HUES64 (cell line): ENCODE results near the gene NAGPA.

Experiments used
- H3K27ac ChIP-seq: 2 replicates; pipeline ENCODE4 v1.7.0; 2013; ENCODE audit warnings: low read depth, low read length, inconsistent platforms
- H3K27me3 ChIP-seq: 2 replicates; pipeline ENCODE4 v1.6.1; 2013; ENCODE audit warnings: mild to moderate bottlenecking, low read length; ENCODE audit not compliant: insufficient read depth
- H3K36me3 ChIP-seq: 2 replicates; pipeline ENCODE4 v1.6.1; 2013; ENCODE audit warnings: mild to moderate bottlenecking, low read length; ENCODE audit not compliant: insufficient read depth
- H3K4me1 ChIP-seq: 2 replicates; pipeline ENCODE4 v1.6.1; 2013; ENCODE audit warnings: mild to moderate bottlenecking, low read length, moderate library complexity; ENCODE audit not compliant: insufficient read depth
- H3K4me3 ChIP-seq: 2 replicates; pipeline ENCODE4 v1.5.1; 2013; ENCODE audit warnings: mild to moderate bottlenecking, low read length, moderate library complexity
- H3K9ac ChIP-seq: 2 replicates; pipeline ENCODE4 v1.6.1; 2013; ENCODE audit warnings: mild to moderate bottlenecking, low read depth, low read length
- H3K9me3 ChIP-seq: 2 replicates; pipeline ENCODE4 v1.6.1; 2013; ENCODE audit warnings: low read depth, low read length; ENCODE audit not compliant: insufficient read depth
- WGBS: fragments of 150-250, 120-280 bp; methylation state at CpG from one replicate; pipeline ENCODE4 v1.1.7; 2013; ENCODE audit warnings: missing lambda C conversion rate; 5-methylcytosine and 5-hydroxymethylcytosine counted together

NAGPA gene

GRCh38 chr16:4982056-4982867, 51.5 kb downstream of the NAGPA start:
- H3K27me3 ChIP-seq, result peaks cover 14% of the 10 kb centered on the region
- no peaks in the 10 kb centered on the region for H3K36me3 ChIP-seq
- no peaks in the 10 kb centered on the region for H3K4me1 ChIP-seq
- H3K4me3 ChIP-seq, result no peak overlapping the region
- no peak overlapping the region for H3K27ac ChIP-seq
- H3K9me3 ChIP-seq, result no peaks in the 10 kb centered on the region
- peak overlapping the region; percentile 13; the same call in 1 of the 2 replicates for H3K9ac ChIP-seq
- 79% methylated on average over 18 of the region's 20 CpGs for WGBS

- no peak overlapping the region for H3K27ac ChIP-seq
- no peaks in the 10 kb centered on the region for H3K36me3 ChIP-seq
- H3K4me3 ChIP-seq, result no peak overlapping the region
- H3K27me3 ChIP-seq, result peaks cover 7% of the 10 kb centered on the region
- 89% methylated on average over 7 of the region's 7 CpGs for WGBS
- H3K4me1 ChIP-seq, result no peaks in the 10 kb centered on the region
- H3K9ac ChIP-seq, result no peak overlapping the region
- no peaks in the 10 kb centered on the region for H3K9me3 ChIP-seq
Measured at GRCh38 chr16:4981473-4981872, 52.3 kb downstream of the NAGPA start.

- Histone ChIP-seq H3K9me3 (no peaks in the 10 kb centered on the region), H3K36me3 (no peaks in the 10 kb centered on the region), H3K4me3 (no peak overlapping the region), H3K27ac (no peak overlapping the region), H3K4me1 (no peaks in the 10 kb centered on the region), H3K27me3 (no peaks in the 10 kb centered on the region), H3K9ac (no peak overlapping the region)
- WGBS, result 91% methylated on average over 10 of the region's 10 CpGs
Measured at GRCh38 chr16:4980691-4981090, 53.0 kb downstream of the NAGPA start.

- Histone ChIP-seq H3K36me3 (no peaks in the 10 kb centered on the region), H3K9ac (no peak overlapping the region), H3K27ac (no peak overlapping the region), H3K4me1 (no peaks in the 10 kb centered on the region), H3K9me3 (no peaks in the 10 kb centered on the region), H3K27me3 (no peaks in the 10 kb centered on the region), H3K4me3 (no peak overlapping the region)
- WGBS, result 88% methylated on average over 25 of the region's 25 CpGs
Measured at GRCh38 chr16:4979736-4980660, 53.7 kb downstream of the NAGPA start.

GRCh38 chr16:4979164-4979563, 54.6 kb downstream of the NAGPA start:
- H3K4me1 ChIP-seq, result no peaks in the 10 kb centered on the region
- H3K27me3 ChIP-seq, result no peaks in the 10 kb centered on the region
- H3K9ac ChIP-seq, result no peak overlapping the region
- no peaks in the 10 kb centered on the region for H3K9me3 ChIP-seq
- no peaks in the 10 kb centered on the region for H3K36me3 ChIP-seq
- H3K4me3 ChIP-seq, result no peak overlapping the region
- no peak overlapping the region for H3K27ac ChIP-seq
- 92% methylated on average over 7 of the region's 7 CpGs for WGBS

- H3K36me3 ChIP-seq, result no peaks in the 10 kb centered on the region
- no peak overlapping the region for H3K9ac ChIP-seq
- no peak overlapping the region for H3K27ac ChIP-seq
- H3K27me3 ChIP-seq, result no peaks in the 10 kb centered on the region
- H3K4me1 ChIP-seq, result no peaks in the 10 kb centered on the region
- no peaks in the 10 kb centered on the region for H3K9me3 ChIP-seq
- 86% methylated on average over 5 of the region's 5 CpGs for WGBS
- no peak overlapping the region for H3K4me3 ChIP-seq
Measured at GRCh38 chr16:4976611-4977145, 57.1 kb downstream of the NAGPA start.

- no peaks in the 10 kb centered on the region for H3K9me3 ChIP-seq
- H3K36me3 ChIP-seq, result no peaks in the 10 kb centered on the region
- H3K4me1 ChIP-seq, result no peaks in the 10 kb centered on the region
- 89% methylated on average over 2 of the region's 2 CpGs for WGBS
- no peaks in the 10 kb centered on the region for H3K27me3 ChIP-seq
- no peak overlapping the region for H3K27ac ChIP-seq
- H3K9ac ChIP-seq, result no peak overlapping the region
- H3K4me3 ChIP-seq, result no peak overlapping the region
Measured at GRCh38 chr16:4976079-4976478, 57.7 kb downstream of the NAGPA start.
